ENCODE measurements around the gene DNAAF1. TPM values are rescaled to one million over a fixed set of nuclear protein-coding genes. Genes with fewer than 3 reads are reported as not detected.

The DNAAF1 gene
- total and polyA plus RNA-seq, 2 experiments from 2014 or later: not detected

DNA sequence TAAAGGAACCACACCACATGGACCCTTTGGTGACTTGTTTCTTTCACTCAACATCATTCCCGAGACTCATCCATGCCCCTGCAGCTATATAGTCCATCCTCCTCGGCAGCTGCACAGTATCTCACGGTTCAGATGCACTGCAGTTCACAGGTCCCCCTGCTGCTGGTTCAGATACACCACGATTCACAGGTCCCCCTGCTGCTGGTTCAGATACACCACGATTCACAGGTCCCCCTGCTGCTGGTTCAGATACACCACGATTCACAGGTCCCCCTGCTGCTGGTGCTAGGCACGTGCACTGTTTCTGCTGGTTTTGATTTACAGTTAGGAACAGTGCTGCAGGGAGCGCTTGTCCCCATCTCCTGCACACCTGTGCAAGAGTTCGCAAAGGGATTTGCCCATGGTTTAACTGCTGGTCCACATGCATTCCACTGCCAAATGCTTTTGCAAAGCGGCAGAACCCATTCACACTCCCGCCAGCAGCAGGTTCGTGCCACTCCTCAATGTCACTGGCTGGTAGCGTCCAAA is 3.9 kb upstream of the DNAAF1 start:
- no peaks in the 10 kb centered on the region for H3K9me3 ChIP-seq (ENCODE audit: low read depth)
- no peaks in the 10 kb centered on the region for H3K27me3 ChIP-seq (replicated peaks; ENCODE audit: insufficient read depth)
- no peak for DNase-seq
- no peak overlapping the region for H3K9ac ChIP-seq
- H3K27ac ChIP-seq: no peak overlapping the region
- H3K4me2 ChIP-seq (ENCODE audit: unreplicated experiment): no peak overlapping the region
- no peaks in the 10 kb centered on the region for H3F3A ChIP-seq (ENCODE audit: insufficient read depth)
- peaks cover 72% of the 10 kb centered on the region for H3K79me2 ChIP-seq (ENCODE audit: insufficient read depth)
- no peaks in the 10 kb centered on the region for H4K20me1 ChIP-seq (ENCODE audit: insufficient read depth)
- no peak overlapping the region for H2AFZ ChIP-seq
- no peaks in the 10 kb centered on the region for H3K36me3 ChIP-seq (ENCODE audit: low read depth)
- H3K4me3 ChIP-seq: no peak overlapping the region
- H3K4me1 ChIP-seq (ENCODE audit: insufficient read depth): peaks cover 13% of the 10 kb centered on the region
- 86 to 90% methylated on average over 13 of the region's 13 CpGs for WGBS, 2 experiments (ENCODE audit: low coverage in 1 of 2, low lambda C conversion rate in 2 of 2, missing lambda C conversion rate in 2 of 2)
- in situ Hi-C loops (cut with MboI): no loop called here
- H3K9me2 ChIP-seq (ENCODE audit: insufficient read depth): no peaks in the 10 kb centered on the region
- TF ChIP-seq EZH2 (IDR thresholded peaks at IDR 0.05; ENCODE audit: insufficient read depth, poor library complexity, severe bottlenecking) (no peak), EZH2phosphoT487 (IDR thresholded peaks at IDR 0.05; ENCODE audit: insufficient read depth, low read depth) (no peak)

GRCh38 chr16:84143081-84143480 is 2.0 kb upstream of the DNAAF1 start:
- WGBS, 2 experiments (ENCODE audit: low coverage in 1 of 2, low lambda C conversion rate in 2 of 2, missing lambda C conversion rate in 2 of 2): 94 to 96% methylated on average over 1 of the region's 1 CpG
- peaks cover 53% of the 10 kb centered on the region for H3K79me2 ChIP-seq (ENCODE audit: insufficient read depth)
- no peak overlapping the region for H3K4me2 ChIP-seq (ENCODE audit: unreplicated experiment)
- H3K9me2 ChIP-seq (ENCODE audit: insufficient read depth): no peaks in the 10 kb centered on the region
- H2AFZ ChIP-seq: no peak overlapping the region
- no peaks in the 10 kb centered on the region for H3K9me3 ChIP-seq (ENCODE audit: low read depth)
- DNase-seq: no peak
- H3F3A ChIP-seq (ENCODE audit: insufficient read depth): no peaks in the 10 kb centered on the region
- no peak overlapping the region for H3K4me3 ChIP-seq
- H3K27me3 ChIP-seq (replicated peaks; ENCODE audit: insufficient read depth): no peaks in the 10 kb centered on the region; the same call in 1 of the 2 replicates
- no peak overlapping the region for H3K27ac ChIP-seq
- no peaks in the 10 kb centered on the region for H3K36me3 ChIP-seq (ENCODE audit: low read depth)
- H3K4me1 ChIP-seq (ENCODE audit: insufficient read depth): peaks cover 13% of the 10 kb centered on the region
- H4K20me1 ChIP-seq (ENCODE audit: insufficient read depth): no peaks in the 10 kb centered on the region
- no peak for TF ChIP-seq EZH2 (IDR thresholded peaks at IDR 0.05; ENCODE audit: insufficient read depth, poor library complexity, severe bottlenecking)
- no peak for TF ChIP-seq EZH2phosphoT487 (IDR thresholded peaks at IDR 0.05; ENCODE audit: insufficient read depth, low read depth)
- H3K9ac ChIP-seq: no peak overlapping the region
- in situ Hi-C loops (cut with MboI): no loop called here

DNA sequence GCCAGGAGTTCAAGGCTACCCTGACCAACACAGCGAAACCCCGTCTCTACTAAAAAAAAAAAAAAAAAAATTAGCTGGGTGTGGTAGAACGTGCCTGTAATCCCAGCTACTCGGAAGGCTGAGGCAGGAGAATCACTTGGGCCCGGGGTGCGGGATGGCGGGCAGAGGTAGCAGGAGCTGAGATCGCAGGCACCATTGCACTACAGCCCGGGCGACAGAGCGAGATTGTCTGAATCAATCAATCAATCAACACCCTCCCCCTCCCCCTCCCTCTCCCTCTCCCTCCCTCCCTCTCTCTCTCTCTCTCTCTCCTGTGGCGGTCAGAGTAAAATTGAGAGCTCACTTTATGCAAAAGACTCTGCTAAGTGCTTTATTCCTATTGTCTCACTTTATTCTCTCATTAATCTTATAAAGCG is 1.3 kb upstream of the DNAAF1 start:
- in situ Hi-C loops (cut with MboI): no loop called here
- Histone ChIP-seq H4K20me1 (ENCODE audit: insufficient read depth) (no peaks in the 10 kb centered on the region), H3K9me3 (ENCODE audit: low read depth) (no peaks in the 10 kb centered on the region), H3K27me3 (replicated peaks; ENCODE audit: insufficient read depth) (no peaks in the 10 kb centered on the region; the same call in 1 of the 2 replicates), H3K9me2 (ENCODE audit: insufficient read depth) (no peaks in the 10 kb centered on the region), H2AFZ (peak overlapping the region; percentile 85), H3K36me3 (ENCODE audit: low read depth) (no peaks in the 10 kb centered on the region), H3K27ac (no peak overlapping the region), H3K9ac (peak overlapping the region; percentile 78), H3F3A (ENCODE audit: insufficient read depth) (no peaks in the 10 kb centered on the region), H3K4me3 (peak overlapping the region; percentile 87), H3K4me2 (ENCODE audit: unreplicated experiment) (peak overlapping the region; percentile 93), H3K79me2 (ENCODE audit: insufficient read depth) (peaks cover 51% of the 10 kb centered on the region), H3K4me1 (ENCODE audit: insufficient read depth) (peaks cover 9% of the 10 kb centered on the region)
- peak; percentile 21 for DNase-seq
- 2 to 7% methylated on average over 10 to 13 of the region's 13 CpGs for WGBS, 2 experiments (ENCODE audit: low coverage in 1 of 2, low lambda C conversion rate in 2 of 2, missing lambda C conversion rate in 2 of 2)
- TF ChIP-seq EZH2 (IDR thresholded peaks at IDR 0.05; ENCODE audit: insufficient read depth, poor library complexity, severe bottlenecking) (no peak), EZH2phosphoT487 (IDR thresholded peaks at IDR 0.05; ENCODE audit: insufficient read depth, low read depth) (no peak)

GRCh38 chr16:84144209-84144858 is 774 bp upstream of the DNAAF1 start:
- no peaks in the 10 kb centered on the region for H3K9me3 ChIP-seq (ENCODE audit: low read depth)
- peak overlapping the region; percentile 87 for H3K4me3 ChIP-seq
- H3K27me3 ChIP-seq (replicated peaks; ENCODE audit: insufficient read depth): no peaks in the 10 kb centered on the region; the same call in 1 of the 2 replicates
- H3K9me2 ChIP-seq (ENCODE audit: insufficient read depth): no peaks in the 10 kb centered on the region
- peak; percentile 64 for DNase-seq
- H3K4me2 ChIP-seq (ENCODE audit: unreplicated experiment): peak overlapping the region; percentile 93
- peak overlapping the region; percentile 78 for H3K9ac ChIP-seq
- 1% methylated on average over 29 to 39 of the region's 39 CpGs for WGBS, 2 experiments (ENCODE audit: low coverage in 1 of 2, low lambda C conversion rate in 2 of 2, missing lambda C conversion rate in 2 of 2)
- TF ChIP-seq EZH2 (IDR thresholded peaks at IDR 0.05; ENCODE audit: insufficient read depth, poor library complexity, severe bottlenecking): no peak
- no peak for TF ChIP-seq EZH2phosphoT487 (IDR thresholded peaks at IDR 0.05; ENCODE audit: insufficient read depth, low read depth)
- no peaks in the 10 kb centered on the region for H3F3A ChIP-seq (ENCODE audit: insufficient read depth)
- peaks cover 3% of the 10 kb centered on the region for H3K4me1 ChIP-seq (ENCODE audit: insufficient read depth)
- H3K36me3 ChIP-seq (ENCODE audit: low read depth): no peaks in the 10 kb centered on the region
- H3K27ac ChIP-seq: 0 out of 2 replicates have a peak overlapping the region, but pooled peaks have one; percentile 7
- peak overlapping the region; percentile 85 for H2AFZ ChIP-seq
- in situ Hi-C loops (cut with MboI): no loop called here
- no peaks in the 10 kb centered on the region for H4K20me1 ChIP-seq (ENCODE audit: insufficient read depth)
- peaks cover 48% of the 10 kb centered on the region for H3K79me2 ChIP-seq (ENCODE audit: insufficient read depth)

All from GM23248 (cell line).